Measurements from ENCODE around the gene PCDH17. TPM values are rescaled to one million over a fixed set of nuclear protein-coding genes. Genes with fewer than 3 reads are reported as not detected.

Gene PCDH17
- total and polyA plus RNA-seq, 10 of the 15 experiments (the other 5 are each of a cell fraction or from before 2014, with no cell fraction given), result under 0.01 to 0.58 (median 0.07) TPM; not detected in 6

DNA sequence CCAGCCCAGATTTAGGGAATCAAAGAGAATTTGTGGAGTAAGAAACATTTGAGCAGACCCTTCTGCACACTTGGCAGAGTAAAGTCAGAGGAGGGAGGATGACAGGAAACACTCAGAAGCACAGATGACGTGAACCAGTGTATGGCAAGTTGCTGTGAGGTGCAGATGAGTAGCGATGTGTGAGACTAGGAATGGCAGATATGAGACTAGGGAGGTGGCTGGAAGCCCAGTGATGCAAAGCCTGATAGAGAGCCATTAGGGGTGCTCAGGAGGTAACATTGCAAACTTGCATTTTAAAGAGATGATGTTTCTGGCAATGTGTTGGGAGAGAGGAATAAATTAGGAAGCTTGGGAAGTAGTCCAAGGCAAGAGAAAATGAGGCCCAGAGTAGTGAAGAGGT is 44.0 kb downstream of the PCDH17 start:
- WGBS (ENCODE audit: insufficient coverage, insufficient replicate concordance, low lambda C conversion rate, missing lambda C conversion rate), result 32% methylated on average over 2 of the region's 2 CpGs
- POLR2A ChIA-PET, result no interaction called here
- in situ Hi-C loops (cut with MboI), result no loop called here

DNA sequence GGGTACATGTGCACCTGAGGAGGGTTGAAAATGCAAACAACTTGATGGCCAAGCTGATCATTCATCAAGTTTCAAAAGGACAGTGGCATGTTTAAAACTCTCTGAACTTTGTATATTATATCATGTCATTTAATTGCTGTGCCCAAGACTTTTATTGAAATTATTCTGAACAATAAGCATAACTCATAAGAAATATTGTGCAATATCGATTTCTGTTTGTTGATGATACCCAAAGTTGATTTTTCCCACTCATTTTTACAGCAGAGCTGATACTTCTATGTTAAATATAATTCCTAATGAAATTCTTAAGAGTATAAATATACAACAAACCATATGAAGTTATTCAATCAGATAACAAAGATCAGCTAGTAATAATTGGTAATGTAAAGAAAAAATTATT is 49.1 kb downstream of the PCDH17 start:
- H3K9ac ChIP-seq (ENCODE audit: control insufficient read depth, insufficient read depth, low read length), result no peak overlapping the region
- no peak overlapping the region for H3K4me3 ChIP-seq
- WGBS (ENCODE audit: insufficient coverage, insufficient replicate concordance, low lambda C conversion rate, missing lambda C conversion rate), result 0% methylated on average over 1 of the region's 1 CpG
- H3K27me3 ChIP-seq (replicated peaks in 1 of 2; ENCODE audit: control insufficient read depth in 2 of 2, insufficient read depth in 2 of 2, low read length in 1 of 2), result no peaks in the 10 kb centered on the region
- intact Hi-C loops (cut with micrococcal nuclease; ENCODE audit: unreplicated experiment) (no loop called here), in situ Hi-C loops (cut with MboI) (no loop called here)
- ChIA-PET POLR2A (no interaction called here), RAD21 (ENCODE audit: unreplicated experiment) (no interaction called here), SMC1A (ENCODE audit: uncharacterized antibody, unreplicated experiment) (no interaction called here), CTCF (no interaction called here)
- BruUV-seq (replicated peaks), result no TSS peak
- H3K9me3 ChIP-seq (replicated peaks; ENCODE audit: control insufficient read depth, insufficient read depth, low read length), result no peaks in the 10 kb centered on the region
- no peaks in the 10 kb centered on the region for H3K79me2 ChIP-seq (ENCODE audit: control insufficient read depth, insufficient read depth, low read length)
- no peak overlapping the region for H2AFZ ChIP-seq (ENCODE audit: control insufficient read depth, low read depth, low read length)
- ATAC-seq, result no peak
- H4K20me1 ChIP-seq (ENCODE audit: control insufficient read depth, insufficient read depth), result no peaks in the 10 kb centered on the region
- TF ChIP-seq CEBPB (IDR thresholded peaks at IDR 0.05; ENCODE audit: borderline replicate concordance in 1 of 2, low read depth in 2 of 2, low read length in 2 of 2), result no peak
- no peak for TF ChIP-seq ATF7 (IDR thresholded peaks at IDR 0.05; ENCODE audit: low read depth)
- TF ChIP-seq, protein P1, sequence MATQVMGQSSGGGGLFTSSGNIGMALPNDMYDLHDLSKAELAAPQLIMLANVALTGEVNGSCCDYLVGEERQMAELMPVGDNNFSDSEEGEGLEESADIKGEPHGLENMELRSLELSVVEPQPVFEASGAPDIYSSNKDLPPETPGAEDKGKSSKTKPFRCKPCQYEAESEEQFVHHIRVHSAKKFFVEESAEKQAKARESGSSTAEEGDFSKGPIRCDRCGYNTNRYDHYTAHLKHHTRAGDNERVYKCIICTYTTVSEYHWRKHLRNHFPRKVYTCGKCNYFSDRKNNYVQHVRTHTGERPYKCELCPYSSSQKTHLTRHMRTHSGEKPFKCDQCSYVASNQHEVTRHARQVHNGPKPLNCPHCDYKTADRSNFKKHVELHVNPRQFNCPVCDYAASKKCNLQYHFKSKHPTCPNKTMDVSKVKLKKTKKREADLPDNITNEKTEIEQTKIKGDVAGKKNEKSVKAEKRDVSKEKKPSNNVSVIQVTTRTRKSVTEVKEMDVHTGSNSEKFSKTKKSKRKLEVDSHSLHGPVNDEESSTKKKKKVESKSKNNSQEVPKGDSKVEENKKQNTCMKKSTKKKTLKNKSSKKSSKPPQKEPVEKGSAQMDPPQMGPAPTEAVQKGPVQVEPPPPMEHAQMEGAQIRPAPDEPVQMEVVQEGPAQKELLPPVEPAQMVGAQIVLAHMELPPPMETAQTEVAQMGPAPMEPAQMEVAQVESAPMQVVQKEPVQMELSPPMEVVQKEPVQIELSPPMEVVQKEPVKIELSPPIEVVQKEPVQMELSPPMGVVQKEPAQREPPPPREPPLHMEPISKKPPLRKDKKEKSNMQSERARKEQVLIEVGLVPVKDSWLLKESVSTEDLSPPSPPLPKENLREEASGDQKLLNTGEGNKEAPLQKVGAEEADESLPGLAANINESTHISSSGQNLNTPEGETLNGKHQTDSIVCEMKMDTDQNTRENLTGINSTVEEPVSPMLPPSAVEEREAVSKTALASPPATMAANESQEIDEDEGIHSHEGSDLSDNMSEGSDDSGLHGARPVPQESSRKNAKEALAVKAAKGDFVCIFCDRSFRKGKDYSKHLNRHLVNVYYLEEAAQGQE (IDR thresholded peaks at IDR 0.05; ENCODE audit: low read depth, low read length), result no peak
- TF ChIP-seq CBFB (IDR thresholded peaks at IDR 0.05; ENCODE audit: low read depth), result no peak
- TF ChIP-seq, protein P2, sequence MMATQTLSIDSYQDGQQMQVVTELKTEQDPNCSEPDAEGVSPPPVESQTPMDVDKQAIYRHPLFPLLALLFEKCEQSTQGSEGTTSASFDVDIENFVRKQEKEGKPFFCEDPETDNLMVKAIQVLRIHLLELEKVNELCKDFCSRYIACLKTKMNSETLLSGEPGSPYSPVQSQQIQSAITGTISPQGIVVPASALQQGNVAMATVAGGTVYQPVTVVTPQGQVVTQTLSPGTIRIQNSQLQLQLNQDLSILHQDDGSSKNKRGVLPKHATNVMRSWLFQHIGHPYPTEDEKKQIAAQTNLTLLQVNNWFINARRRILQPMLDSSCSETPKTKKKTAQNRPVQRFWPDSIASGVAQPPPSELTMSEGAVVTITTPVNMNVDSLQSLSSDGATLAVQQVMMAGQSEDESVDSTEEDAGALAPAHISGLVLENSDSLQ (IDR thresholded peaks at IDR 0.05), result no peak
- TF ChIP-seq KAT2A (conservative IDR thresholded peaks at IDR 0.05; ENCODE audit: control insufficient read depth, low read depth, low read length), result no peak
- H3K4me1 ChIP-seq (ENCODE audit: control insufficient read depth, insufficient read depth, low read length), result no peaks in the 10 kb centered on the region
- no peak overlapping the region for H3K27ac ChIP-seq (ENCODE audit: control insufficient read depth, insufficient read depth)
- H3K4me2 ChIP-seq (ENCODE audit: control insufficient read depth, insufficient read depth), result no peak overlapping the region
- H3K36me3 ChIP-seq (ENCODE audit: control insufficient read depth in 2 of 2, insufficient read depth in 2 of 2, low read length in 1 of 2), result no peaks in the 10 kb centered on the region
- DNase-seq (ENCODE audit: low read depth, low spot score), result no peak
- FAIRE-seq, result no peak

More for the DNA sequence above, 44.0 kb downstream of the PCDH17 start:
- DNase-seq (ENCODE audit: low read depth, low spot score), result no peak
- Histone ChIP-seq H3K4me3 (no peak overlapping the region), H3K9me3 (replicated peaks; ENCODE audit: control insufficient read depth, insufficient read depth, low read length) (no peaks in the 10 kb centered on the region), H3K27ac (ENCODE audit: control insufficient read depth, insufficient read depth) (no peak overlapping the region), H3K4me2 (ENCODE audit: control insufficient read depth, insufficient read depth) (no peak overlapping the region), H3K27me3 (replicated peaks in 1 of 2; ENCODE audit: control insufficient read depth in 2 of 2, insufficient read depth in 2 of 2, low read length in 1 of 2) (no peaks in the 10 kb centered on the region), H3K4me1 (ENCODE audit: control insufficient read depth, insufficient read depth, low read length) (no peaks in the 10 kb centered on the region), H2AFZ (ENCODE audit: control insufficient read depth, low read depth, low read length) (no peak overlapping the region), H4K20me1 (ENCODE audit: control insufficient read depth, insufficient read depth) (no peaks in the 10 kb centered on the region), H3K79me2 (ENCODE audit: control insufficient read depth, insufficient read depth, low read length) (no peaks in the 10 kb centered on the region), H3K9ac (ENCODE audit: control insufficient read depth, insufficient read depth, low read length) (no peak overlapping the region), H3K36me3 (ENCODE audit: control insufficient read depth in 2 of 2, insufficient read depth in 2 of 2, low read length in 1 of 2) (no peaks in the 10 kb centered on the region)
- ChIA-PET RAD21 (ENCODE audit: unreplicated experiment) (no interaction called here), SMC1A (ENCODE audit: uncharacterized antibody, unreplicated experiment) (no interaction called here), CTCF (interaction anchor here (2.2 kb wide), 1 partner anchor 51 kb away, joined by 8 read pairs; no protein-coding TSS in a partner anchor)
- intact Hi-C loops (cut with micrococcal nuclease; ENCODE audit: unreplicated experiment), result no loop called here
- BruUV-seq (replicated peaks), result no TSS peak
- TF ChIP-seq POLR2A (IDR thresholded peaks at IDR 0.05; ENCODE audit: low read depth, low read length), result no peak
- no peak for TF ChIP-seq ZBED1 (IDR thresholded peaks at IDR 0.05; ENCODE audit: borderline replicate concordance)
- FAIRE-seq, result no peak
- ATAC-seq, result no peak

All from GM12878 (cell line).